Activated CD4-positive, CD25-positive, alpha-beta regulatory T cell treated with anti-CD3 and anti-CD28 coated beads, Interleukin-2, amount 50 U/mL, for 72 hours (primary cell): ENCODE results near the gene TDRD7.
"Not testable (repeated sequence)": the region's sequence is repeated elsewhere in the genome, so short reads cannot be mapped to it uniquely, and the experiment has no call there.

Experiments used
- DNase-seq: peaks from one replicate; pipeline ENCODE4 v3.0.0; 2021

The TDRD7 gene

GRCh38 chr9:97479496-97480159 is 67.7 kb downstream of the TDRD7 start:
- no peak for DNase-seq

DNA sequence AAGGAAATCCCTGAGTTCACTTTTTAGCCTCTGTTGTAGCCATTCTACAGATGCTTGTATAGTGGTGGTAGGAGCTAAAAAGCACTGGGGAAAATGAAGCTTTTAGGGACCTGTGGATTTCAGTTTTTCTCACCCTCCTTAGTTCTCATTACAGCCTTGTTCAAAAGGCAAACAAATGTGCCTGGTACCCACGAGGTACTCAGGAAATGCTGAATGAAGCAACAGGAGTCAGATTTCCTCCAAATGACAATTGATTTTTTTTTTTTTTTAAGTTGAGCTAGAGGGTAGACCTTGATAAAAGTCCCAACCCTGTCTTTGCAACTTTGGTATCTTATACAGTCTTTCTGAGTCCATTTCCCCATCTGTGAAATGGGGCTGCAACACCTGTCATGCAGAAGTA is 68.3 kb downstream of the TDRD7 start:
- no peak for DNase-seq

- no peak for DNase-seq
Observed at GRCh38 chr9:97480749-97481148, 68.9 kb downstream of the TDRD7 start.

DNA sequence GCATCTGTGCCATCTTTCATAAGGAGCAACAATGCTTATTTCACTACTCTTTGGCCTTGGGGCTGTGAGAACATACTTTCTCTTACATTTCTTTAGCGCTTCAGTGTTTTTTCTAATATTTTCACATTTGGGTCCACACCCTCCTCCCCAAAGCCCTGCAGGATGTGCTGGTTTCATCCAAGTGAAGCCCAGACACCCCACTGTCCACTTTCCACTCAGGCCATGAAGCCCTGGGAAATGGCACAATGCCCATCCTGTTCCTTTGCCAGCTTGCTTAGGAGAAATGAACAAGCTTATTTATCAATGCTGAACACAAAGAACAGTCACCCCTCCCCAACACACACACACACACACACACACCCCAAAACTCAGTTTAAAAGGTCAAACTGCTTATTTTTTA is 72.2 kb downstream of the TDRD7 start:
- DNase-seq, result no peak

DNA sequence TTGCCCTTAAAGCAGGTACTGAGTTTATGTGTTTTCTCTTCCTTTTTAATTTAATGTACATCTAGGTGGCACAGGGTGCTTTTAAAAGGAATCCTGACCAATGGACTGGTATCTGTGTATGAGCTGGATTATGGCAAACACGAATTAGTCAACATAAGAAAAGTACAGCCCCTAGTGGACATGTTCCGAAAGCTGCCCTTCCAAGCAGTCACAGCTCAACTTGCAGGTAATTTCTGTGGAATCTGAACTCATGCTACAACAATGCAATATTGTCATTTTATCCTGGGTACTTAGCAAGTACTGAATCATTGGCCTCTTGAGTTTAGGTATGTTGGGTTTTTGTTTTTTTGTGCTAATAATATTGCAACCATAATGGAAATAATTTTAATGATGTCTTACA is 75.2 kb downstream of the TDRD7 start:
- no peak for DNase-seq

DNA sequence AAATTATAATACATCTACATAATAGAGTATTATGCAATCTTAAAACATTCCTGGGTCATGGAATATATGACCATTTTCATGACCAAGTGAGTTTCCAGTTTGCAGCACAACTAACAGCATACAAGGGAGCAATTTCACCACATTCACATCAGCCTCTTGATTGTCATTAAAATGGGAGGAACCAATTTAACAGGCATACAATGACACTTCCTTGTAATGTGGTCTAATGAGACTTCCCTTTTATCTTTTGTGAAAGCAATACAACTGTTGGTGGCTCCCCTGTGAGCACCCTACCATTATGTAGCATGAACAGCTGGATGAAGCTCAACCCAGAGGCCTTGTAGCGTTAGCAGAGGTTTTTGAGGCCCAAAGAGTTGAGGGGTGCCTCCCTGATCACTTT is 76.0 kb downstream of the TDRD7 start:
- DNase-seq, result no peak

DNA sequence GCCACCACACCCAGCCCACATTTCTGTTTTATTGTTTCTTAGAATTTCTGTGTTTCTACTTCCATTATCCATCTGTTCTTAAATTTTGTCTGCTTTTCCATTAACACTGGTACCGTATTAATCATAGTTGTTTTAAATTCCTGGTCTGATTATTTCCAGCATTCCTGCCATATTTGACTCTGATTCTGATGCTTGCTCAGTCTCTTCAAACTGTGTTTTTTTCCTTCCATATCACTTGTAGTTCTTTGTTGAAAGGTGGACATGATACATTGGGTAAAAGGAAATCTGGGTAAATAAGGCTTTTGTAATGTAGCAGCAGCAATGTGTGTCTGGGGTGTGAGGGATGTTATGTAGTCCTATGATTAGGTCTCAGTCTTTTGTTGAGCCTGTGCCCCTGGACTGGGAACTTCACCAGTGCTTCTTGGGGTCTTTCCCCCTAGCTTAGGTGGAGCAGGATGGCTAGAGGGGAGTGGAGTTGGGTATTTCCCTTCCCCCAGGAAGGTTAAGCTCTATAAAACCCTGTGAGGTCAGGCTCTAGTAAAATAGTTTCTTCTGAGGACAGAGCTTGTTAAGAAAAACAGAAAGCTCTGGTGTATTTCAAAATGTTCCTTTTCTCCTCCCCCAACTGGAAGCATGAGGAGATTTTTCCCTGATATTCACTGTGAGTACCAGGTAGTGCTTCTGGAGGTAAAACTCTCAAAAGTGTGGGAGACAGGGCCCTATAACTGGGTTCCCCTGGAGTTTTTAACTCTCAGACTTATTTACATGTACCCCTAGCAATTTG is 79.5 kb downstream of the TDRD7 start:
- no peak for DNase-seq

DNA sequence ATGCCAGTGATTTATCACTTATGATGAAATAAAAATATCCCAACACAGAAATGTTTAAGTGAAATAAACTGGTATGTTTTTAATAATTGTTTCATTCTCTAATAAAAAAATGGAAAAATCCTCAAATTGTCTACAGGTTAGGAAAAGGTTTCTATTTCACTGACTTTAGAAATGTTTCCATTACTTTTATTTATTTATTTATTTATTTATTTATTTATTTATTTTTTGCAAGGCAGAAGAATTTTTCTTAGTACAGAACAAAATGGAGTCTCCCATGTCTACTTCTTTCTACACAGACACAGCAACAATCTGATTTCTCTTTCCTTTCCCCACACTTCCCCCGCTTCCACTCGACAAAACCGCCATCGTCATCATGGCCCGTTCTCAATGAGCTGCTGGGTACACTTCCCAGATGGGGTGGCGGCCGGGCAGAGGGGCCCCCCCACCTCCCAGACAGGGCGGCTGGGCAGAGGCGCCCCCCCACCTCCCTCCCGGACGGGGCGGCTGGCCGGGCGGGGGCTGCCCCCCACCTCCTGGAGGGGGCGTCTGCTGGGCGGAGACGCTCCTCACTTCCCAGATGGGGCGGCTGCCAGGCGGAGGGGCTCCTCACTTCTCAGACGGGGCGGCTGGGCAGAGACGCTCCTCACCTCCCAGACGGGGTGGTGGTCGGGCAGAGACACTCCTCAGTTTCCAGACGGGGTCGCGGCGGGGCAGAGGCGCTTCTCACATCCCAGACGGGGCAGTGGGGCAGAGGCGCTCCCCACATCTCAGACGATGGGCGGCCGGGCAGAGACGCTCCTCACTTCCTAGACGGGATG is 85.9 kb downstream of the TDRD7 start:
- DNase-seq, result not testable (repeated sequence)

- not testable (repeated sequence) for DNase-seq
Observed at GRCh38 chr9:97498846-97499245, 87.0 kb downstream of the TDRD7 start.

- no peak for DNase-seq
Observed at GRCh38 chr9:97500263-97500662, 88.4 kb downstream of the TDRD7 start.

GRCh38 chr9:97500765-97501176 is 88.9 kb downstream of the TDRD7 start:
- DNase-seq, result no peak

DNA sequence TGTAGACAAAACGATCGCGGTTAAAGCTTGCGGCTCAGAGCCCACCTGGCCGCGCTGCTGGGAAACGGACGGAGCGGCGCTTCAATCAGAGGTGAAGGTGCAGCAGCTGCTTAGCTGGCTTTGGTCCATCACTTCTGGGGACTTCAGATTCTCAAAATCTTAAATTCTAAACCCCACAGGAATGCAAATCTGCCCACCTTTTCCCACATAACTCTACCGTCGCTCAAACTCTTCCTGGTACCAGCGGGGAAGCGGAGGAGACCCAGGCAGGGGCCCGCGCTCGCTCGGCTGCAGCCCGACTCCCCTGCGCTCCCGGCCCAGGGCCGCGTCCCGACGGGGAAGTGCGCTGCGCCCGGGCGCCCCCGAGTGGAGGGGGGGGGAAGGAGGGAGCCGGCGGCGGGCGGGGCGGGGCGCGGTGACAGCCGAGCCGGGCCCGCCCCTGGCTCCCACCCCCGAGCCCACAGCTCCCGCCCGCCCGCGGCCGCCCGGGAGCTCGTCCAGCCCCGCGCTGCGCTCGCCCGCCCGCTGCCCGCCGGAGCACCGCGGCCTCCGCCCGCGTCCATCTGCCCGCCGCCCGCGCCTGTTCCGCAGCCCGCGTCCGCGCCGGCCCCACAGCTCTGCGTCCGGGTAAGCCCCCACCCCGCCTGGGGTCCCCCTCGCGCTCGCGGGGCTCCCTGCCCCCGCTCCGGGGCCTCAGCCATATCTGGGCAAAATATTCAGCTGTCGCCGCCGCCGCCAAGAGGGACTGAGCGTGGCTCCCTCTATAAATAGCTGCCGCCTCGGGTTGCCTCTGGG is 89.5 kb downstream of the TDRD7 start, which contains the start of gene TMOD1:
Gene TMOD1 (plus strand): TSS at position 490 of the 795 bp plus-strand sequence. CDS start 22,523 bp downstream, outside the sequence.
- DNase-seq, result no peak

DNA sequence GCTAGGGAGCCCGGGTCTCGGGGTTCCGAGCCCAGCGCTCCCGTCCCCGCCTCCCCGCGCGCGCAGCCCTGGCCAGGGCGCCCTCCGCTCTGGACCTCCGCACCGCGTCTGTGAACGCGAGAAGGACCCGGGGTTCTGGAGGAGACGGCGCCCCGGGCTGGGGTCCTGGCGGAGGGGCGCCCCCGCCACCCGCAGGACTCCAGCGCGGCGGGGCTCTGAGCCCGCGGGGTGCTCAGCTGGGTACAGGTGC is 90.0 kb downstream of the TDRD7 start:
- DNase-seq, result no peak

- no peak for DNase-seq
Observed at GRCh38 chr9:97502222-97502983, 90.5 kb downstream of the TDRD7 start.

DNA sequence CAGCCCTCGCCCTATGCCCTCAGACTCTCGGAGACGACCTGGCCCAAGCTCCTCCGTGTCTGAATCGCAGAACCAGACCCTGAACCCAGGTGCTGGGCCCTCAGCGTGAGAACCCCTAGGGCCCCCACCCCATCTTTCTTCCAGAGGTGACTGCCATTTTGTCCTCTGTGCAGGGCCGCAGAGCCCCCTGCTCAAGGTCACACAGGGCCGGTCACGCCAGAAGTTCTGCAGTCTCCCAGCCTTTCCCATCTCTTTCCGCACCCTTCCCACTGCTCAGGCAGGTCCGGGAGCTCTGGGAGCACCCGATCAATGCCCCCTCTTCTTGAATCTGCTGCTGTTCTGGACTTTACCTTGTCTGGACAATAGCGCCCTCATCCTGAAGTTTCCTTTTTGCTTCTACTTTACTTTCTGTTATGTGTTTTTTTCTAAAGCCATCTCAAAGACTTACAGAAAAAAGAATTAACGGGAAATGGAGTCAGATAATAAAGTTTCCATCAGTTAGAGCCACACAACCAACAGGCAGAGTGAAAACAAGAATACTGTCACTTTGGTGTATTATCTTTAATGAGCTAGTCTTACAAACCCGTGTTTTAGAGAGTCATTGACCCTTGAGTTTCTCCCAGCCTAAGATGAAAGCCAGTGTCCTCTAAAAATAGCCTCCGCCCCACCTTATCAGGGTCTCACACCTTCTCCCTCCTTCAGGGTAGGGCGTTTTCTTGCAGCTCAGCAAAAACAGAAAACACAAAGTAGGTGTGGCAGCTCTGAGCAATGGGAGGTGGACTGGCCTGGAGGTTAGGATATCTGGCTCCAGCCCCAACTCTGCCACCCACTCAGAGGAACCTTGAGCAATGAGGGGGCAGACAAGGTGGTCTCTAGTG is 91.3 kb downstream of the TDRD7 start:
- DNase-seq, result no peak

- no peak for DNase-seq
Observed at GRCh38 chr9:97503862-97504210, 91.9 kb downstream of the TDRD7 start.

DNA sequence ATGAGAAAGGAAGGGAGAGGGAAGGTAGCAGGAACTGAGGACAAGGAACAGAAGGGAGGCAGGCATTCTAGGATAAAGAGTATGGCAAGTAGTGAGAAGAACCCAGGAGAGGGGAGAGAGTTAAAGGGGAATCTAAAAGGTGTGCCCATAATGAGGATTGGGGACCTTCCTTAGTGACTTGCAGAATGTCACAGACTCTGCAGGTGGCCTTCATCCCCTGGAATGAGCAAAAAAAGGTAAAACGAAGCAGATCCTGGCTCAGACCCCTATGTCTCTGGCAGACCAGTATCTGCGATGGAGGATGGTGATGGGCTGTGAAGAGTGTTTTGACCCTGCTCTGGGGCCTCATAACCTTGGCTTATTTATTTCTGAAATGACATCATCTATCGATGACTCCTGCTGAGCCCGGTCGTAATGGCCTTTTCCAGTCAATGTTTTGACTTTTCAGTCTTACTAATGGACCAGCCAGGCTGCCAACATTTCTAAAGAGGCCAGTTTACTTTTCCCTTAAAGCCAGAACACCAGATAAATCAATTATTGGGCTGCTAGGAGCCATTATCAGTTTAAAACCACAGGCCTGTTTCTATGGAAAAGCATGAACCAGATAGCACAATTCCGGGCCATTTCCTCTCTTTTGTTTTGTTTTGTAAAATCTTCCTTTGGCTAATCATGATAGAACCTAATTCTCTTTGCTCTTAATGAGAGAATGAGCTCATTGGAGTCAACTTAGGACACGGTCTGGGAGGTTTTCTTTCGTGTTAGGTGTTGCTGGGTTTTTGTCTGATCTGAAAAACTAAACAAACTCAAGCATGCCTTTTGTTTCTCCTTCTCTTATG is 92.7 kb downstream of the TDRD7 start:
- DNase-seq, result no peak

DNA sequence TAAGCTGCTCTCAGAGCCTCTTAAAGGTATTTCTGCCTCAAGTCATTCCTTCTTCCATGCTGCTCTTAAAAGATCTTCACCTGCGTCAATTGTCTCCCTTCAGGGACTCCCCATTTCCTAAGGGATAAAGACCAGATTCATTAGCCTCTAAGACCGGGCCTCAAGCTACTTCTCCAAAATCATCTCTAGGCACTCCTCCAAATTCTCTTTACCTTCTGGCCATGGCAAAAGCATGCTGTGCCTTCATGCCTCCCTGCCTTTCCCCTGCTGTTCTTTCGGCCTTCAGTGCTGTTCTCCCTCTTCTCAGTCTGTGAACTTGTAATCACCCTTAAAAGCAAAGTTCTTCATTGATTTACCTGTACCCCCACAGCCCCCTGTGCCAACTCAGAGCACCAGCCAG is 93.9 kb downstream of the TDRD7 start:
- DNase-seq, result no peak

- no peak for DNase-seq
Observed at GRCh38 chr9:97506306-97506705, 94.4 kb downstream of the TDRD7 start.

DNA sequence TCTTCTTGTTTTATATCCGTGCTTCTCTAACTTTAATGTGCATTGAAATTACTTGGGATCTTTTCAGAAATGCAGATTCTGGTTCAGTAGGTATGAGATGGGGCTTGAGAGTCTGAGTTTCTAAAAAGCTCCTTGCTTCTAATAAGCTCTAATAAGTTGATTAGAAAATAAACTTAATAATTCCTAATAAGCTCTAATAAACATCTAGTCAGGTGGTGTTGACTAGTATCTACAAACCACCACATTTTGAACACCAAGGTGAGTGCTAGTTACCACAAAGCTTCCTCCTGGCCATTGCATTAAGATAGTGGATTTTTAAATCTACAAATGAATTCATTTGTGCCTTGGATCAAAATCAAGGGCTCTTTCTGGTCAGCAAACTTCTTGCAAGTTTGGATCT is 94.9 kb downstream of the TDRD7 start:
- DNase-seq, result no peak
